GM19193 (cell line): ENCODE measurements around the gene BCAN.

Experiments
- POLR2A ChIP-seq: IDR thresholded peaks from 4 replicates; pipeline ENCODE4 v1.6.1; 2011; ENCODE audit not compliant: insufficient read depth, insufficient read length; ENCODE audit errors: extremely low read depth

The BCAN gene

GRCh38 chr1:156608036-156608674, 33.8 kb upstream of the BCAN start:
- TF ChIP-seq POLR2A, result no peak

GRCh38 chr1:156608981-156609380, 32.9 kb upstream of the BCAN start:
- no peak for TF ChIP-seq POLR2A

GRCh38 chr1:156612666-156613065, 29.3 kb upstream of the BCAN start:
- no peak for TF ChIP-seq POLR2A

- TF ChIP-seq POLR2A, result no peak
Observed at GRCh38 chr1:156615946-156616345, 26.0 kb upstream of the BCAN start.

GRCh38 chr1:156616463-156616862, 25.5 kb upstream of the BCAN start:
- no peak for TF ChIP-seq POLR2A

- TF ChIP-seq POLR2A, result no peak
Observed at GRCh38 chr1:156618853-156619581, 22.9 kb upstream of the BCAN start, which contains the start of gene HAPLN2. TSS of gene HAPLN2 (plus strand) at chr1:156619415. CDS start at chr1:156623491, 4,076 bp downstream.

- TF ChIP-seq POLR2A, result no peak
Observed at GRCh38 chr1:156619582-156619955, 22.3 kb upstream of the BCAN start.

GRCh38 chr1:156622581-156623297, 19.2 kb upstream of the BCAN start:
- TF ChIP-seq POLR2A, result no peak

- TF ChIP-seq POLR2A, result no peak
Observed at GRCh38 chr1:156623946-156624813, 17.7 kb upstream of the BCAN start.

GRCh38 chr1:156624814-156625435, 17.0 kb upstream of the BCAN start:
- TF ChIP-seq POLR2A, result no peak

GRCh38 chr1:156625436-156626078, 16.4 kb upstream of the BCAN start:
- TF ChIP-seq POLR2A, result no peak

- no peak for TF ChIP-seq POLR2A
Observed at GRCh38 chr1:156626079-156626438, 15.9 kb upstream of the BCAN start.

- TF ChIP-seq POLR2A, result no peak
Observed at GRCh38 chr1:156627313-156627880, 14.5 kb upstream of the BCAN start.
